Osteocyte (in vitro differentiated cells): ENCODE results near the gene KBTBD8. TPM values are rescaled to one million over a fixed set of nuclear protein-coding genes. Genes with fewer than 3 reads are reported as not detected.

Source experiments
- DNase-seq: peaks from one replicate; pipeline ENCODE4 v3.0.0; 2021; ENCODE audit warnings: mixed read lengths; ENCODE audit not compliant: unreplicated experiment; ENCODE audit errors: extremely low spot score
- H3K27ac Mint-ChIP-seq: one replicate; pipeline ENCODE4 v1.8.0; 2021; ENCODE audit warnings: mild to moderate bottlenecking, mixed read lengths; ENCODE audit not compliant: unreplicated experiment
- H3K27me3 Mint-ChIP-seq: one replicate; pipeline ENCODE4 v1.8.0; 2021; ENCODE audit warnings: mixed read lengths; ENCODE audit not compliant: unreplicated experiment
- H3K36me3 Mint-ChIP-seq: one replicate; pipeline ENCODE4 v1.8.0; 2021; ENCODE audit warnings: mixed read lengths; ENCODE audit not compliant: unreplicated experiment
- H3K4me1 Mint-ChIP-seq: one replicate; pipeline ENCODE4 v1.8.0; 2021; ENCODE audit warnings: mixed read lengths; ENCODE audit not compliant: unreplicated experiment
- H3K4me3 Mint-ChIP-seq: one replicate; pipeline ENCODE4 v1.8.0; 2021; ENCODE audit warnings: mild to moderate bottlenecking, moderate library complexity, mixed read lengths; ENCODE audit not compliant: unreplicated experiment
- H3K9me3 Mint-ChIP-seq: one replicate; pipeline ENCODE4 v1.8.0; 2021; ENCODE audit warnings: mixed read lengths; ENCODE audit not compliant: unreplicated experiment
- total RNA-seq: library from RNA; stranded (reverse); gene quantifications from 2 replicates; pipeline ENCODE4 v1.2.1, GENCODE V29; 2021
- TF ChIP-seq, protein P1 (sequence below): fragments of 200-600 bp; sonication (generic); IDR thresholded peaks from 2 replicates; pipeline ENCODE4 v1.5.0; 2021; ENCODE audit warnings: antibody characterized with exemption, mild to moderate bottlenecking, moderate library complexity

The KBTBD8 gene
- total RNA-seq, 1 donor from 2014 or later: 0.75 TPM

DNA sequence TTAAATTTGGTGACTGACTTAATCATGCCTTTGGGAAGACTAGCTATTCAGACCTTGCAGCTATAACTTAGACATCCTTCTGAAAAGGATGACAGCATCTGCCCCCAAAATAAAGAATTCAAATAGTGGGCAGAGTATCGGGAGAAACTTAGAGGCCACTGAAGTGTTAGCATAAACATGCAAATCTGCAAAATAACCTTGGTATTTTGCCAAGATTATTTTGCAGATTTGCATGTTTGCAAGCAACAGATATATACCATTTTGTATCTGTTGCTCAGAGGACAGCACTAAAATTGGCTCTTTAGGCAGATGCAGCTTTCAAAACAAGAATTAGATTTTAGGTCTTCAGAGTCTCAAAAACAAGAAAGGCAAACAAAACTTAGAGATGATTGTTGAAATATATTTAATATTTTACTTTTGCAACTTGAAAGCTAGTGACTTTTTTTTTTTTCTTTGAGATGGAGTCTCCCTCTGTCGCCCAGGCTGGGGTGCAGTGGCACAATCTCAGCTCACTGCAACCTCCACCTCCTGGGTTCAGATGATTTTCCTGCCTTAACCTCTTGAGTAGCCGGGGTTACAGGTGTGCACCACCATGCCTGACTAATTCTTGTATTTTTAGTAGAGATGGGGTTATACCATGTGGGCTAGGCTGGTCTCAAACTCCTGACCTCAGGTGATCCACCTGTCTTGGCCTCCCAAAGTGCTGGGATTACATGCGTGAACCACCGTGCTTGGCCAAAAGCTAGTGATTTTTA is 47.8 kb downstream of the KBTBD8 start:
- H3K36me3 Mint-ChIP-seq: no peaks in the 10 kb centered on the region
- H3K4me1 Mint-ChIP-seq: no peaks in the 10 kb centered on the region
- H3K27ac Mint-ChIP-seq: no peak overlapping the region
- no peak overlapping the region for H3K4me3 Mint-ChIP-seq
- TF ChIP-seq, protein P1, sequence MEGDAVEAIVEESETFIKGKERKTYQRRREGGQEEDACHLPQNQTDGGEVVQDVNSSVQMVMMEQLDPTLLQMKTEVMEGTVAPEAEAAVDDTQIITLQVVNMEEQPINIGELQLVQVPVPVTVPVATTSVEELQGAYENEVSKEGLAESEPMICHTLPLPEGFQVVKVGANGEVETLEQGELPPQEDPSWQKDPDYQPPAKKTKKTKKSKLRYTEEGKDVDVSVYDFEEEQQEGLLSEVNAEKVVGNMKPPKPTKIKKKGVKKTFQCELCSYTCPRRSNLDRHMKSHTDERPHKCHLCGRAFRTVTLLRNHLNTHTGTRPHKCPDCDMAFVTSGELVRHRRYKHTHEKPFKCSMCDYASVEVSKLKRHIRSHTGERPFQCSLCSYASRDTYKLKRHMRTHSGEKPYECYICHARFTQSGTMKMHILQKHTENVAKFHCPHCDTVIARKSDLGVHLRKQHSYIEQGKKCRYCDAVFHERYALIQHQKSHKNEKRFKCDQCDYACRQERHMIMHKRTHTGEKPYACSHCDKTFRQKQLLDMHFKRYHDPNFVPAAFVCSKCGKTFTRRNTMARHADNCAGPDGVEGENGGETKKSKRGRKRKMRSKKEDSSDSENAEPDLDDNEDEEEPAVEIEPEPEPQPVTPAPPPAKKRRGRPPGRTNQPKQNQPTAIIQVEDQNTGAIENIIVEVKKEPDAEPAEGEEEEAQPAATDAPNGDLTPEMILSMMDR: no peak
- no peaks in the 10 kb centered on the region for H3K9me3 Mint-ChIP-seq
- DNase-seq: no peak
- peaks cover 2% of the 10 kb centered on the region for H3K27me3 Mint-ChIP-seq

DNA sequence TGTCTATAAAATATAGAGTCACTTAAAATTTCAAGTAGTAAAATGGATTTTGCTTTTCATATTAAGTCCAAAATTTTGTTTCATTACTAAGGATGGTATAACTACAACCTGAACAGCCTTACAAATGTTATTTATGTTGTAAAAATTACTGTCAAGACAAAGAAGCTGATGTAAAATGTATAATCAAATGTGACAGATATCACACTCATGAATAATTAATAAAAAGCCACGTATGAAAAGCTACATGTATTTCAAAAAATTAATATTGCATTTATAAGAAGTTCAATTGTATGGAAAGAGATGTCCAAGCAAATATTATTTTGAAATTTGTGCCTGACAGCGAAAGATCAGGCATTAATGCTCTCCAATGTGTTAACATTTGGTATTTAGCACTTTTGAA is 48.9 kb downstream of the KBTBD8 start:
- Mint-ChIP-seq H3K36me3 (no peaks in the 10 kb centered on the region), H3K4me1 (no peaks in the 10 kb centered on the region), H3K27ac (no peak overlapping the region), H3K9me3 (no peaks in the 10 kb centered on the region), H3K27me3 (peaks cover 2% of the 10 kb centered on the region), H3K4me3 (no peak overlapping the region)
- TF ChIP-seq, protein P1: no peak
- DNase-seq: no peak

DNA sequence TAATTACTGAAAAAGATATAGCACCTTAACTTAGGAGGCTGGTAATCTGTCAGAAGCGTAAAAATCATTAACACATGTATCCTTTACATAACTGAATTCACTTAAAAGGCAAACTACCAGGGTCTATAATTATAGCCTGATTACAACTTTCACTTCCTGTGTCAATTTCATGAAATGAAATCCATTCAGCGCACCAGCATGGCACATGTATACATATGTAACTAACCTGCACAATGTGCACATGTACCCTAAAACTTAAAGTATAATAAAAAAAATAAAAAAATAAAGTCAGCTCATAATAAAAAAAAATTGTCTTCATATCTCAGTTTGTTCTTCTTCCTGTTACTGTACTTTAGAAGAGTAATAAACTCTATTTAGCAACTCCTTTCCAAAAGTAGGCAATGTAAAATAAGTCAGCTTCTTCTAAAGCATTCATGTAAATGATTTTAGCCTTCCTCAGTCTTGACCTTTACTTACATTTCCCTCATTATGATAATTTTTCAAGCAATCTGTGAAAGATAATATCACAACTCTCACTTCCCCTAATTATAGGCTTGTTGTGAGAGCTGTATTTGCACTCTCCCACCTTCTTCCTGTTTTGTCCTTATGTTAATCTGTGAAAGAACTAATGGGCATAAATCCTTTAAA is 50.1 kb downstream of the KBTBD8 start:
- H3K4me3 Mint-ChIP-seq: no peak overlapping the region
- no peaks in the 10 kb centered on the region for H3K9me3 Mint-ChIP-seq
- H3K27ac Mint-ChIP-seq: no peak overlapping the region
- no peaks in the 10 kb centered on the region for H3K4me1 Mint-ChIP-seq
- no peaks in the 10 kb centered on the region for H3K36me3 Mint-ChIP-seq
- DNase-seq: no peak
- peaks cover 2% of the 10 kb centered on the region for H3K27me3 Mint-ChIP-seq
- TF ChIP-seq, protein P1: no peak

DNA sequence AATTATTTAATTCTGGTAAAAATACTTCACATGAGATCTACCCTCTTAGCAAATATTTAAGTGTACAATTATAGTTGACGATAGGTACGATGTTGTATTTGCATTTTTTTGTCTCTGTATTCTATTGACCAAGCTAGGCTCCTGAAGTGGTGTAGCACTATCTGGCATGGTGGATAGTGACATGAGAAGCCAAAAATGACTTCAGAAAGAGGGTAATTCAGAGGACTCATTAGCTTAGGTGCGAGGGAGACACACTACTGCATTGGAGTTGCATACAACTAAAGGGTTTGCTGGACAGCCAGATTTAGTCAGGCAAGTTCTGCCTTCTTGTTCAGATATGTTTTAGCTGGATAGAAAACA is 50.6 kb downstream of the KBTBD8 start:
- Mint-ChIP-seq H3K4me1 (no peaks in the 10 kb centered on the region), H3K4me3 (no peak overlapping the region), H3K36me3 (no peaks in the 10 kb centered on the region), H3K27ac (no peak overlapping the region), H3K9me3 (no peaks in the 10 kb centered on the region), H3K27me3 (peaks cover 2% of the 10 kb centered on the region)
- no peak for DNase-seq
- TF ChIP-seq, protein P1: no peak

DNA sequence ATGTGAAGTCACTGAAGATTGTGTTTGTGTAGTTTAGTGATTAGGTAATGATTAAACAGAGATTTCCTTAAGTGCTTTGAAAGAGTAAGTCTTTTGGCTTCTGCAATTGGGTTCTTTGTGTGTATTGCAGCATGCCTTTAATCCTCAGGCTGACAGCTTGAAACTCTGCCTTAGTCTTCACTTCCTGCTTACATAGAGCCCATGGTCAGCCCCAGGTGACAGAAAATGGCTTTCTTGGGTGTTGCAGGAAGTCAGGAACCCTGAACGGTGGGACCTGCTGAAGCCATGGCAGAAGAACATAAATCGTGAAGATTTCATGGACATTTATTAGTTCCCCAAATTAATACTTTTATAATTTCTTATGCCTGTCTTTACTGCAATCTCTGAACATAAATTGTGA is 61.3 kb downstream of the KBTBD8 start:
- H3K36me3 Mint-ChIP-seq: no peaks in the 10 kb centered on the region
- no peak for DNase-seq
- H3K27ac Mint-ChIP-seq: no peak overlapping the region
- H3K27me3 Mint-ChIP-seq: peaks cover 3% of the 10 kb centered on the region
- H3K4me3 Mint-ChIP-seq: no peak overlapping the region
- TF ChIP-seq, protein P1: no peak
- H3K4me1 Mint-ChIP-seq: no peaks in the 10 kb centered on the region
- no peaks in the 10 kb centered on the region for H3K9me3 Mint-ChIP-seq
